CD4-positive, alpha-beta T cell treated with Interferon gamma for 1 hour (primary cell): ENCODE results near the gene KRT72.
A peak's percentile ranks its signal among the peaks of the same experiment; 100 is the strongest.

ENCODE experiments used
- DNase-seq: peaks from one replicate; pipeline ENCODE4 v3.0.0-alpha.2; 2020

The KRT72 gene

DNA sequence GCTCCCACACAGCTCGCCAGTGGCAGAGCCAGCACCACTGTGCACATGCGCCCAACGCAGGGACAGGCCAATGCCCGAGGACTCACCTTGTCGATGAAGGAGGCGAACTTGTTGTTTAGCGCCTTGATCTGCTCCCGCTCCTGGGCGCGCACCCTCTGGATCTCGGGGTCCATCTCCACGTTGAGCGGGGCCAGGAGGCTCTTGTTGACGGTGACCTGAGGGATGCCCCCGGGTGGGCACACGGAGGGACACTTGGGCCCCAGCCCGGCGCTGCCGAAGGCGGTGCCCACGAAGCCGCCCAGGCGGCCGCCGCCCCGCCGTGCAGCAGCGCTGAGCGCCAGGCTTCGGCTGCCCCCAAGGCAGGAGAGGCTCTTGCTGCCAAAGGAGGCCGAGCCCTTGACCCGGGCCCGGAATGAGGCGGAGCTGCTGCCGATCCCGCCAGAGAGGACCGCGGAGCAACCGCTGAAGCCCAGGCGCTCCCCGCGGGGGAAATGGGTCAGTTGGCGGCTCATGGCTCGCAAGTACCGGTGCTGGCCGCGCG is at the start of gene KRT72:
KRT72 (minus strand) TSS at position 523 of the 541 bp plus-strand sequence; CDS start at position 512, 11 bp downstream.
- no peak for DNase-seq

DNA sequence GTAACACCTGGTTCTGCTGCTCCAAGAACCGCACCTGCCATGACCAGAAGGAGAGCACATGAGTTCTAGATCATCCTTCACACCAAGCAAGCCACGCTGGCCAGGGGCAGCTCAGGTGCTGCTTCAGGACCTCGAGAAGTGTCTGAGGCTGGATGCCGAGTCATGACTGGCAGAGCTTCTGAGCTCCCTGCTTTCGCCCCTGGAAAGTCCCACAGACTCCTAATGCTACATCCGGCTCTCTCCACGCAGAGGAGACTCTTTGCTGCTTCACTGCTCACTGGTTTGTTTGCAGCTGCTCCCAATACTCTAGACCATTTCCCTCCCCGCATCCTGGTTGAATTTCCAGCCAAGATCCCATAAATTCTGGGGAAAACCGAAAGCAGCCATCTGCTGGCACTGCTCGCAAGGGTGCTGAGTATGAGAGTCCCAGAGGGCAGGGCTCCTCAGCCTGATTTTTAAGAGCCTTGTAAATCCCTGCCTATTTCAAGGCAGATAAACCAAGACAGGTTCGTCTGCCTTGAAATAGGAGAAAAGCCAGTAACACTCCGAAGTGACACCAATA is 49.3 kb upstream of the KRT72 start:
- no peak for DNase-seq

GRCh38 chr12:52649066-52649465 is 47.8 kb upstream of the KRT72 start:
- no peak for DNase-seq

GRCh38 chr12:52648012-52648550 is 46.8 kb upstream of the KRT72 start:
- no peak for DNase-seq

GRCh38 chr12:52647601-52648000 is 46.3 kb upstream of the KRT72 start:
- no peak for DNase-seq

DNA sequence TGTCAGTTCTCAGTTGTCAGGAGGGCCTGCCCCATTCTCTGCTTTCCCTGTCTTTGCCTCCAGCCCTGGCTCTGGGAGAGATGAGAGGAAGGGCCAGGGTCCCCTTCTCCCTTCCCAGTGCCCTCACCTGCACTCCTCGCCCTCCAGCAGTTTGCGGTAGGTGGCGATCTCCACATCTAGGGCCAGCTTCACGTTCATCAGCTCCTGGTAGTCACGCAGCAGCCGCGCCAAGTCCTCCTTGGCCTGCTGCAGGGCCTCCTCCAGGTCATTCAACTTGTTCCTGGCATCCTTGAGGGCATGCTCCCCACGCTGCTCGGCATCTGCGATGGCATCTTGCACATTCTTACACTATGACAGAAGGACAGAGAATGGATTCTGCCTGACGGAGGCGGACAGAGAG is 45.4 kb upstream of the KRT72 start:
- DNase-seq = no peak

DNA sequence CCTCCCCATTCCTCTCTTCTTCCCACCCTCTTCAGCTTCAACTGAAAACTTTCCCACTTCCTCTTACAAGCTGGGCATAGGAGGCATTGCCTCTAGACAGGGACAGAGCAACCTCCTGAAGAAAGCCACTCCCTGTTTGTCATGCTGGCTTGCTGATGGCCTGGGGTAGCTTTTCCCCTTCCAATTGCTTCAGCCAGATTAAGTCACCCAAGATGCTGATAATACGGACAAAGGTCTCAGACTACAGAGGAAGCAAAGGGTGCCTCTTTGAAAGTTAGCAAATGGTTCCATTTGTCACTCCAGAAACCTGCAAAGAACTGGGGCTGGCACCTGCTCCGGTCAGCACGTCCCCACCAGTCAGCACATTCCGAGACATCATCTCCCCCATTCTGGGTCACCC is 44.7 kb upstream of the KRT72 start:
- no peak for DNase-seq

DNA sequence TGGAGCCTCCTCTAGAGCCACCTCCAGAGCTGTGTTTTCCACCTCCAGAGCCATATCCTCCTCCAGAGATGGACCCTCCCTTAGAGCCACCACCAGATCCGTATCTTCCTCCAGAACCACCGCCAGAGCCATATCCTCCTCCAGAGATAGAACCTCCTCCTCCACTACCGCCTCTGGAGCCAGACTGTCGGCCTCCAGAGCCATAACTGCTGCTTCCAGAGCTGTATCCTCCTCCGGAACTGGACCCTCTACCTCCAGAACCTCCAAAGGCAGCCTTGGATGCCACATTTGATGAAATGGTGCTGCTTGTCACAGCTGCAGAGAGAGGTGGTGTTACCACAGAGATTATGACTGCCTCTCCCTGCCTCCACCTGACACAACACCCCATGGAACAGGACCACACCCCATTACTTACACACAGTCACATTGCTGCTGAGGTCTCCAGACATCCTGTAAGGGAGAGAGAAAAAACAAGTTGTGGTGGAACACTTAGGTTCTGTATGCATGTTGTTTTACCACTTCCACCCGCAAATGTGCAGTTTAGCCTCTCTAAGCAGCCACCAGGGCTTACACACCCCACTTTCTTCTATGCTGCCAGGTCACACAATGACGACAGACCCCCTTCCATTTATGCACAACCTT is 44.0 kb upstream of the KRT72 start:
- DNase-seq = peak; percentile 71

DNA sequence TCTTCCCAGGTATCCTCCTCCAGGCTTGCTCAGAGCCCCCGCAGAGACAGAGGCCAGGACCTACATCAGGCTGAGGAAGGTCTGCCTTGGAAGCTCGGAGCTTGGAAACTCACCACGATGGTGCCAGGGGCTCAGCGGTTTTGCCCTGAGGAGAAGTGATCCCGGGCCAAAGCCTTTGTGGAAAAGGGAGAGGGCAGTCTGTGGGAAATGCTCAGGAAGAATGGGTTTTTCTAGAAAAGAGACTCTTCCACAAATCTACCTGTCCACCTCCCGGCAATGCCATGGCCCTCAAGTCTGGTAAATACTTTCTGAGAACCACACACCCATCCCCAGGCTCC is 42.8 kb upstream of the KRT72 start:
- no peak for DNase-seq

DNA sequence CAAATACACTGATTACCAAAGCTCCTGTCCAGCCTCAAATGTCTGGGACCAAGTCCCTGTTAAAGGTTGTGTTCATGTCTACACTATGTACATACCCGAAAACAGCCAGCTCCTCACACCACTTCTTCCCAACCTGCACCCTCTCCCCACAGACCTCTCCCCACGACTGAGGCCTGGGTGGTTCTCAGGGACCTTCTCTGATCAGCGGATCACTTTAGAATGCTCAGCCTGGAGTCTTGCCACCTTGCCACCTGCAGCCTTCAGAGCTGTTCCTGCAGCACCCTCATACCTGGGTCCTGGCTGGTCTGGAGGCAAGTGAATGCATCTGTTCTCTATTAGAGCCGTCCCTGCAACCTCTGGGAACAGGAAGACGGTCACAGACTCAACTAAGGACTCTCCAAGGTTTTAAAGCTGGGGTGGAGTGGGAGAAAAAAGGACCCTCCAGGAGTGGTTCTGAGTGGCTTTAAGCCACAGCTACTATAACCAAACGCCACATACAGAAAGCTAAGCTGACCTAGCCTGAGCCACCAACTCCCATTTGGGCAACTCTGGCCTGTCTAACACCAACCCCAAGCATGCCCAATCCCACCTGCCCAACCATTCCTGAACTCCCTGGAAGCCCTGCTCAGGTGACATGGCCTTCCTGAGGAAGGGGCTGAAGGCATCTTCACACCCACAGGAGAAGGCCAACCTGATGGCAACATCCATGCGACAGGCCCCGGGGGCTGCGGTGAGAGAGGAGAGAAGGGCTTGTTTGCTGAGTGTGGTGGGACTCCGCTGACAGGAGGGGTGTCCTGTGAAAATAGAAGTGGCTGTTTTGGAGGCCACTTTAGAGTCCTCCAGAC is 42.2 kb upstream of the KRT72 start:
- DNase-seq = no peak

DNA sequence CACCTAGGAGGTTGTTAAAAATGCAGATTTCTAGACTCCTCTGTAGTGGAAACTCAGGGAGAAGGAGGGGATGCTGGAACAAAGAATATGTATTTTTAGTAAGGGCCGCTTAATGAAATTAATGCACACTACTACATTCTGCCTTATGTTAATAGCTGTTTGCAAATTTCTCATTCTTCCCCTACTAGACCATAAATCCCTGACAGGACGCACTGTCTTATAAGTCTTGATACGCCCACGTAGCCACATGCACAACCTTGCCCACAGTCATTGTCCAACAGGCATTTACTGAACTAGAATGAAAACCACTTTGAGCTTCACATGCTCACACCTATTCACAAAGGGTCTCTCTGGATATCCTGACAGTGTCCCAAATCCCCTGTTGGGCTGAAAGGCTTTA is 40.2 kb upstream of the KRT72 start:
- DNase-seq = no peak

- no peak for DNase-seq
Measured at GRCh38 chr12:52637299-52637698, 36.0 kb upstream of the KRT72 start.

- no peak for DNase-seq
Measured at GRCh38 chr12:52636592-52637258, 35.5 kb upstream of the KRT72 start.

DNA sequence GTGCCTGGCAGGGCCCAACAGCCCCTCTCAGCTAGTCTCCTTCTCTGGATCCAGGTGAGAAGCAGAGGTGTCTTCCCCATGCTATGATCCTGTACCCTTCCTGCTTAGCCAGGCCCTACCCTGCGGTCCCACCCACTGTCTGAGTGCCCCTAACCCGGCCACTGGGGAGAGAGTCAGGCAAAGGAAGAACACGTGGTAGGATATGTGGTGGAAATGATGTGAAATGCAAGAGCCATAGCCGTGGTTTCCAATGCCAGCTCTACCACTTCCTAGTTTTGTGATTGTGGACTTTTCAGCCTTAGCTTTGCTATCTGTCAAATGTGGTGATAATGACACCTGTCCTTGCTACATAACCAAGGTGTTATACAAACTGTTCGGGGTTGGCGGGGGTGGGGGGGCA is 34.9 kb upstream of the KRT72 start:
- DNase-seq = no peak

DNA sequence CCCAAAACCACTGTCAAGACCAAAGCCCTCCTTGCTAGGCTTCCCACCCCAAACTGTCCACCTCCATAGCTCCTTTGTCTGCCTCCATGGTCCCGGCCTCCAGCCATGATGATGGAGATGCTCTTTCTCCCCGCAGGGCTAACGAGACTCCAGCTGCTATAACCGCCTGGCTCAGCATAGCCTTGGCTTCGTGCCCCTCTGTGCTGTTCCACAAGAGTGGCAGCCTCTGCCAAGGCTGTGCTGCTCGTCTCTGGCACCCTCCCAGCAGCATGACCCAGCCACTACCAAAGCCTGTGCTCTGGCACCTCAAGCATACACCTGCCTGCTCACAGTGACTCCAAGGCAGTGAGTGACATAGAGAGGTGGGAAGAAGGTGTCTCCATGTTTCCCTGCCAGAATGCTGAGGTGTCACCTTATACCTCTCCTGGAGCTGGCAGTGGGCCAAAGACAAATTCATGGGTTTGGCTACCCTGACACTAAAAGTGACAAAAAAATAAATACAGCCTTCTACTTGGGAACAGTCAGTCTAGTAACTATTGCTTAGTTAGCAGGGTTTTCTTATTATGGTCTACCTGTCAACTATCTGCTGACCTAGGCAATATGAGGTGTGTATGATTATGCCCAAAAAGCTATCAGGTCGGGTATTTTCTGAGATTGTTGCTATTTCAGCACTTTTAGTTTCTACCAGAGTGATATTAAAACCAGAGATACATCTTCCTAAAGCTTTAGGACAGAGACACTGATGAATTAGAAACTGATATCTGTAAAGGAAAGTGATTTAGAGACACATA is 33.2 kb upstream of the KRT72 start:
- DNase-seq = no peak

DNA sequence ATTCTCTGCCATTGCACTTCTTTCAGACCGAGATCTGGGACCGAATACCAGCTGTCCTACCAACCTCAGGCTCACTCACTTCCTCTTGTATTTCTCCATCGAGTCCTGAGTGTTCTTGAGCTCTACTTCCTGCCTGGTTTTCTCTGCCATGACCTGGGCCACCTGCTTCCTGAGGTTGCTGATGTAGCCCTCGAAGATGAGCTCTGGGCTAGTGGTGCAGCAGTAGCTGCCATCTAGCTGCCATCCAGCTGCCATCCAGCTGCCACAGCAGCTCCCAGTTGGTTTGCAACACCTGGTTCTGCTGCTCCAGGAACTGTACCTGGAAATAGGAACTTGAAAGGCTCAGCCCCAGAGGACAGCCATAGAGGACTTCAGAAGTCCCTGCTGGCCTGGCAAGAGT is 32.1 kb upstream of the KRT72 start:
- peak; percentile 10 for DNase-seq

GRCh38 chr12:52632656-52633055 is 31.4 kb upstream of the KRT72 start:
- no peak for DNase-seq

DNA sequence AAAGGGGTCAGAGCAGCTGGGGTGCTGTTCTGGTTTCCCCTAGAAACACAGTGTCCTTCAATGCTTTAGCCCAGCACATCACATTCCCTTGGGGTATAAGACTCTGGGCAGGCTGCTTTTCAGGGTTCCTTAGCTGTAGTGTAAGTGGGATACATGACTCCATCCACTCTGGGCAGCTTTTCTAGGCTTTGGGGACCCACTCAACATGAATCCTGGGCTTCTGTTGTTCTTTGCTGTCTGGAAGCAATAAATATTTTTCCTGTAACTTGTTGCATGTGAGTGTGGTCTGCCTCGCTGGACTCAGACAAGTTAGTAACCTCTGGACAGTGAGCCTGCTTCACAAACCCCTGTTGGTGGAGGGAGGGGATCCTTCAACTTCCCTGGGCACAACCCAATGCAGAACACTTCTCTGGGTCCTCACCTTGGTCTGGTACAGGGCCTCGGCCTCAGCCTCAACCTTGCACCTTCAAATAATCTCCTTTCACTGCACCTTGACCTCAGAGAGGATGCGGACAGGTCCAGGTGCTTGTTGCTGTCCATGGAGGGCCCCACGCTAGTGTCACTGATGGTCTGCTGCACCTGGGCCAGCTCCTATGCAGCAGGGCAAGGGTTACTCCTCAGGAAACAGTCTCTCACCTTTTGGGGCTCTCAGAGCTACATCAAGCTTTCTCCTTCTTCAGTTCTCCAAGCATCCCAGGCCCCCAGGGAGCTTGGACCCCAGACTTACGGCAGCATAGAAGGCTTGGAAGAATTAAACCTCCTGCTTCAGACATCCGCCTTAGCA is 30.6 kb upstream of the KRT72 start:
- no peak for DNase-seq

DNA sequence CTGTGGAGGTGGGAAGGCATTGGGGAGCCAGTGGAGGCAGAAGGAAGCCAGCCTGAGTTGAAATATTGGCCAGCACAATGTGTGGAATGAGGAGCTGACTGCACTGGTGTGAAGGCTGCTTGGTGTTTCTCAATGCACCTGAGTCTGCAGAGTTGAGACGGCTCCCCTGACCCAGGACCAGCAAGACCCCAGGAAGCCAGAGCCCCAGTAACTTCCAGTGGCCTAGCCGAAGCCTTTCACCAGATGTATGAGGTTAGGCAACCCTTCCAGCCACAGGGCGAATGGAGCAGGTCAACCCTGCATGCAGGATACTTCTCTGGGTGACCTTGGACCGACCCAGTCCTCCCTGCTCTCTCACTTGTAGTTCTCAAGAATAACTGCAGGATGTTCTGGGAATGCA is 30.0 kb upstream of the KRT72 start:
- no peak for DNase-seq

DNA sequence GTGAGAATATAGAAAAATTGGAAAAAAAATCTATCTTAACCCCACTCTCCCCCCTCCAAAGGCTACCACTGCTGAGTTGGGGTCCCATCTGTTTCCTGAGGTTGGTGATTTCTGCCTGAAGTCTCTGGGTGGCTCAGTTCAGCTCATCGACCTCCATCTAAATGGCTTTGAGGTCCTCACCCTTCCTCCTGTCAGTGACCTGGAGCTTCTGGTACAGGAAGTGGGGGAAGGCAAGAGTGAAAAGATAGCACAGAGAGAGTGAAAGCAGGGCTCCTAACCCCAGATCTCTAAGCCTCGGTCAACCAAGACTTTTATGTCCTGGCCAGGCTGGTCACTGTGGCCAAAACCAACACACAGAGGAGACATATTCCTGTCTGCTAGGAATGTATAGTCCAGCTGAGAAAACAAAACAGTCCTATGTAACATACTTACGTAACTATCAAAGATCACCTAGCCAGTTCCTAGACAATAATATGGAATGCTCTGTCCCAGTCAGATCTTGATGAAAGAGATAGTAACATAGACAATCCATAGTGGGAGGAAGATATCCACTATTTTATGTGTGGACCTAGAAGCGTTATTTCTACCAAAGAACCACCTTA is 29.4 kb upstream of the KRT72 start:
- no peak for DNase-seq

DNA sequence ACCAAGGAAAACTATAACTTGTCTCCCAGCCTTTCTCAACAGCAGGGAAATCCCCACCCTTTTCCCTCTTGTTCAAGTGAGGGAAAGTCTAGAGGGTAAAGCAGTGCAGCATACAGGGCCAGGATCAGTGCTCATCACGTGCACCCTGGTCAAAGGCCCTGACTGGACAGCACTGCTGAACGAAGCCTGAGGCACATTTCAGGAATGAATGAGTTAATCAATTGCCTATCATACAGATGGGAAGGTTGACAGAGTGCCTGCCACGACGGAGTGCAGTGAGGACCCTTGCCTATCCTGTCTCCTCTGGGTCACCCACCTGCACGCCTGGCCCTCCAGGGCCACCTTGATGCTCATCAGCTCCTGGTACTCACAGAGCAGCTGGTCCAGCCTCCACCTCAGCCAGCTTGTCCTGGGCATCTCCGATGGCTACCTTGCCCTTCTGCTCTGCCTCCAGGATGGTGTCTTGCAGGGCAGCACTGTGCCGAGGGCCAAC is 28.8 kb upstream of the KRT72 start:
- no peak for DNase-seq
